Stimulated activated CD8-positive, alpha-beta memory T cell treated with anti-CD3 and anti-CD28 coated beads, Interleukin-15, amount 100 ng/mL, for 4 hours (primary cell): Measurements from ENCODE around the gene ARHGAP6.

Source experiments
- DNase-seq, 2 donors: peaks; one replicate each; pipeline ENCODE4 v3.0.0-alpha.2; 2020; ENCODE audit warnings: low read depth in 2 of 2

The ARHGAP6 gene

GRCh38 chrX:11309220-11309619, 356.5 kb downstream of the ARHGAP6 start:
- no peak for DNase-seq

- no peak for DNase-seq
These were observed 360.1 kb downstream of the ARHGAP6 start for GRCh38 chrX:11305641-11306040.

GRCh38 chrX:11304829-11305228, 360.9 kb downstream of the ARHGAP6 start:
- DNase-seq = no peak

GRCh38 chrX:11298600-11298999, 367.1 kb downstream of the ARHGAP6 start:
- DNase-seq = no peak

GRCh38 chrX:11296051-11296450, 369.7 kb downstream of the ARHGAP6 start:
- no peak for DNase-seq

- no peak for DNase-seq
These were observed 372.6 kb downstream of the ARHGAP6 start, which contains the start of gene AMELX for GRCh38 chrX:11293113-11293512. Gene AMELX (plus strand): TSS chrX:11293413. CDS start chrX:11294789, 1,376 bp downstream.

GRCh38 chrX:11290416-11291102, 375.2 kb downstream of the ARHGAP6 start:
- DNase-seq = no peak

- DNase-seq = no peak
These were observed 378.2 kb downstream of the ARHGAP6 start for GRCh38 chrX:11287505-11287904.

- no peak for DNase-seq
These were observed 380.1 kb downstream of the ARHGAP6 start for GRCh38 chrX:11285651-11286050.

GRCh38 chrX:11282043-11282442, 383.7 kb downstream of the ARHGAP6 start:
- DNase-seq = no peak

- DNase-seq = no peak
These were observed 392.2 kb downstream of the ARHGAP6 start for GRCh38 chrX:11273544-11273943.

- no peak for DNase-seq
These were observed 392.9 kb downstream of the ARHGAP6 start for GRCh38 chrX:11272863-11273262.

- DNase-seq = no peak
These were observed 393.4 kb downstream of the ARHGAP6 start for GRCh38 chrX:11272290-11272689.

- no peak for DNase-seq
These were observed 395.7 kb downstream of the ARHGAP6 start for GRCh38 chrX:11269996-11270395.

- no peak for DNase-seq
These were observed 396.7 kb downstream of the ARHGAP6 start for GRCh38 chrX:11269006-11269405.

- no peak for DNase-seq
These were observed 398.3 kb downstream of the ARHGAP6 start for GRCh38 chrX:11267425-11267824.

GRCh38 chrX:11266573-11267003, 399.1 kb downstream of the ARHGAP6 start:
- DNase-seq = no peak

GRCh38 chrX:11265352-11265751, 400.4 kb downstream of the ARHGAP6 start:
- no peak for DNase-seq

- DNase-seq = no peak
These were observed 400.8 kb downstream of the ARHGAP6 start for GRCh38 chrX:11264925-11265324.

- DNase-seq = no peak
These were observed 404.5 kb downstream of the ARHGAP6 start for GRCh38 chrX:11261260-11261659.

GRCh38 chrX:11259437-11259836, 406.3 kb downstream of the ARHGAP6 start:
- no peak for DNase-seq

GRCh38 chrX:11257711-11258110, 408.0 kb downstream of the ARHGAP6 start:
- DNase-seq = no peak

GRCh38 chrX:11257290-11257689, 408.4 kb downstream of the ARHGAP6 start:
- DNase-seq = no peak
